HUES6 (cell line): ENCODE results near the gene MMP1.

Experiments
- H3K27ac ChIP-seq: 2 replicates; pipeline ENCODE4 v1.7.0; 2013; ENCODE audit warnings: low read depth, mild to moderate bottlenecking, low read length, inconsistent platforms
- H3K27me3 ChIP-seq: 2 replicates; pipeline ENCODE4 v1.6.1; 2013; ENCODE audit warnings: low read length; ENCODE audit not compliant: control insufficient read depth, insufficient read depth
- H3K36me3 ChIP-seq: 2 replicates; pipeline ENCODE4 v1.6.1; 2013; ENCODE audit warnings: low read length; ENCODE audit not compliant: control insufficient read depth, insufficient read depth
- H3K4me1 ChIP-seq: 2 replicates; pipeline ENCODE4 v1.6.1; 2013; ENCODE audit warnings: low read length; ENCODE audit not compliant: control insufficient read depth, insufficient read depth
- H3K4me3 ChIP-seq: 2 replicates; pipeline ENCODE4 v1.5.1; 2013; ENCODE audit warnings: low read depth, low read length
- H3K9ac ChIP-seq: one replicate; pipeline ENCODE4 v1.6.1; 2013; ENCODE audit warnings: mild to moderate bottlenecking, low read length
- H3K9me3 ChIP-seq: 2 replicates; pipeline ENCODE4 v1.6.1; 2013; ENCODE audit warnings: low read depth, low read length; ENCODE audit not compliant: control insufficient read depth, insufficient read depth

MMP1 gene

GRCh38 chr11:102798012-102798746 lies at the start of gene MMP1:
Gene MMP1, minus strand, starts transcription at chr11:102798160. Its CDS starts 68 bp downstream, at chr11:102798092.
- no peak within 1 kb of the TSS for H3K9ac ChIP-seq
- H3K36me3 ChIP-seq, result no peaks in the 10 kb centered on the region
- H3K27ac ChIP-seq, result no peak within 1 kb of the TSS
- 0 out of 2 replicates have a peak, but pooled peaks cover 4% of the 10 kb centered on the region for H3K4me1 ChIP-seq
- H3K27me3 ChIP-seq, result no peaks in the 10 kb centered on the region
- H3K9me3 ChIP-seq, result no peaks in the 10 kb centered on the region
- no peak within 1 kb of the TSS for H3K4me3 ChIP-seq

GRCh38 chr11:102846292-102846691 lies 48.3 kb upstream of the MMP1 start:
- Histone ChIP-seq H3K27me3 (no peaks in the 10 kb centered on the region), H3K27ac (no peak overlapping the region), H3K4me3 (no peak overlapping the region), H3K36me3 (no peaks in the 10 kb centered on the region), H3K4me1 (no peaks in the 10 kb centered on the region), H3K9me3 (no peaks in the 10 kb centered on the region), H3K9ac (no peak overlapping the region)

- H3K4me3 ChIP-seq, result no peak within 1 kb of the TSS
- H3K9ac ChIP-seq, result no peak within 1 kb of the TSS
- no peaks in the 10 kb centered on the region for H3K4me1 ChIP-seq
- H3K27ac ChIP-seq, result no peak within 1 kb of the TSS
- H3K27me3 ChIP-seq, result no peaks in the 10 kb centered on the region
- H3K9me3 ChIP-seq, result no peaks in the 10 kb centered on the region
- H3K36me3 ChIP-seq, result no peaks in the 10 kb centered on the region
These were observed 45.5 kb upstream of the MMP1 start, which contains the start of gene MMP3 for GRCh38 chr11:102843489-102843888. Gene MMP3, minus strand, starts transcription at chr11:102843609. Its CDS starts 63 bp downstream, at chr11:102843546.

- Histone ChIP-seq H3K36me3 (no peaks in the 10 kb centered on the region), H3K9me3 (no peaks in the 10 kb centered on the region), H3K27ac (no peak overlapping the region), H3K27me3 (no peaks in the 10 kb centered on the region), H3K9ac (no peak overlapping the region), H3K4me1 (no peaks in the 10 kb centered on the region), H3K4me3 (no peak overlapping the region)
These were observed 45.0 kb upstream of the MMP1 start for GRCh38 chr11:102842930-102843329.

- no peak overlapping the region for H3K9ac ChIP-seq
- no peaks in the 10 kb centered on the region for H3K9me3 ChIP-seq
- H3K4me3 ChIP-seq, result no peak overlapping the region
- no peak overlapping the region for H3K27ac ChIP-seq
- H3K27me3 ChIP-seq, result no peaks in the 10 kb centered on the region
- H3K36me3 ChIP-seq, result no peaks in the 10 kb centered on the region
- peaks cover 18% of the 10 kb centered on the region for H3K4me1 ChIP-seq
These were observed 42.1 kb upstream of the MMP1 start for GRCh38 chr11:102840018-102840417.

GRCh38 chr11:102837646-102838045 lies 39.7 kb upstream of the MMP1 start:
- no peaks in the 10 kb centered on the region for H3K9me3 ChIP-seq
- H3K27ac ChIP-seq, result no peak overlapping the region

GRCh38 chr11:102837156-102837555 lies 39.2 kb upstream of the MMP1 start:
- Histone ChIP-seq H3K36me3 (no peaks in the 10 kb centered on the region), H3K4me1 (peaks cover 18% of the 10 kb centered on the region), H3K9me3 (no peaks in the 10 kb centered on the region), H3K4me3 (no peak overlapping the region), H3K27me3 (no peaks in the 10 kb centered on the region), H3K9ac (no peak overlapping the region), H3K27ac (no peak overlapping the region)

More at GRCh38 chr11:102837646-102838045, 39.7 kb upstream of the MMP1 start:
- Histone ChIP-seq H3K27me3 (no peaks in the 10 kb centered on the region), H3K4me3 (no peak overlapping the region), H3K4me1 (peaks cover 18% of the 10 kb centered on the region), H3K9ac (no peak overlapping the region), H3K36me3 (no peaks in the 10 kb centered on the region)

GRCh38 chr11:102836290-102836875 lies 38.4 kb upstream of the MMP1 start:
- H3K9me3 ChIP-seq, result no peaks in the 10 kb centered on the region
- H3K27ac ChIP-seq, result no peak overlapping the region
- no peaks in the 10 kb centered on the region for H3K36me3 ChIP-seq
- H3K4me1 ChIP-seq, result peaks cover 18% of the 10 kb centered on the region
- H3K27me3 ChIP-seq, result no peaks in the 10 kb centered on the region; the same call in 1 of the 2 replicates
- no peak overlapping the region for H3K4me3 ChIP-seq
- H3K9ac ChIP-seq, result no peak overlapping the region

- Histone ChIP-seq H3K4me3 (no peak overlapping the region), H3K4me1 (peaks cover 24% of the 10 kb centered on the region), H3K9me3 (no peaks in the 10 kb centered on the region), H3K27ac (no peak overlapping the region), H3K27me3 (no peaks in the 10 kb centered on the region; the same call in 1 of the 2 replicates), H3K9ac (no peak overlapping the region), H3K36me3 (no peaks in the 10 kb centered on the region)
These were observed 35.8 kb upstream of the MMP1 start for GRCh38 chr11:102833731-102834130.

- H3K9me3 ChIP-seq, result no peaks in the 10 kb centered on the region
- no peaks in the 10 kb centered on the region; the same call in 1 of the 2 replicates for H3K27me3 ChIP-seq
- H3K27ac ChIP-seq, result no peak overlapping the region
- H3K9ac ChIP-seq, result no peak overlapping the region
- H3K4me3 ChIP-seq, result no peak overlapping the region
- no peaks in the 10 kb centered on the region for H3K36me3 ChIP-seq
- peaks cover 24% of the 10 kb centered on the region for H3K4me1 ChIP-seq
These were observed 34.7 kb upstream of the MMP1 start for GRCh38 chr11:102832612-102833011.
